Measurements from ENCODE around the gene SLC25A21.
"Not testable (repeated sequence)": the region's sequence is repeated elsewhere in the genome, so short reads cannot be mapped to it uniquely, and the experiment has no call there.

Gene SLC25A21

DNA sequence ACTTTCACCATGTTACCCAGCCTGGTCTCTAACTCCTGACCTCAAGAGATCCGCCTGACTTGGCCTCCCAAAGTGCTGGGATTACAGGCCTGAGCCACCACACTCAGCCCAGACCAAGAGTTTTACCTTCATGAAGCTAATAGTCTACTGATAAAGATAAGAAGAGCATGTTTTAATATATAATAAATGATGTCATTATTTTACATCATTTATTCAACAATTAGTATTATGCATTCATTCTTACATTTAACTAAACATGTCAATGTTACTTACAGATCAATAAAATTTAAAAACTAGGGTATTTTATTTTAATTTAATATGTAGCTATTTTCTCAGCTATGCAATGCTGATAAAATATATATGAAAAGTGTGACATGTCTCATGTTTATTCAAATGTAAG is 26.0 kb downstream of the SLC25A21 start:
- H4K5ac ChIP-seq (ENCODE audit: low read length); H3K4me1 ChIP-seq (ENCODE audit: control insufficient read depth, low read depth, low read length): not testable (repeated sequence)

DNA sequence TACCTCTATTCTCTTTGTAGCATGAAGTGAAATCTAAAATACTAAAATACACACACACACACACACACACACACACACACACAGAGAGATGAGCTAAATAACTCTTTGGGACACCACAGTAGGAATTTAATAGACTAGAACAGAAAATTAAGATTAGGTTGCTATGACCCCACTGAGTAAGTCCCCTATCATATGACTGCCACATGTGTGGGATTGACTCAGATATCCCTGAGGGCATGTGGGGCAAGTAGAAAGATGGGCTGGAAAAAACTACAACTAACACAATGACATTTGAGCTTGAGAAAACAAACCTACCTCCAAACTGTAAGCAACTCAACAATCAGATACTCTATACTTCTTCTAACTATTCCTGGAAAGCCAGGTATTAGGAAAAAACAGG is 27.0 kb downstream of the SLC25A21 start:
- Histone ChIP-seq H2BK5ac (ENCODE audit: low read length) (no peak overlapping the region), H3K18ac (ENCODE audit: low read length) (no peak overlapping the region), H3K79me1 (ENCODE audit: low read length) (no peaks in the 10 kb centered on the region), H3K4me1 (ENCODE audit: control insufficient read depth, low read depth, low read length) (no peaks in the 10 kb centered on the region), H3K9ac (ENCODE audit: low read length) (no peak overlapping the region), H4K8ac (ENCODE audit: low read depth, low read length) (no peak overlapping the region), H3K27ac (ENCODE audit: low read depth, low read length) (no peak overlapping the region), H2BK15ac (replicated peaks; ENCODE audit: low read depth) (no peak overlapping the region), H3K36me3 (ENCODE audit: control insufficient read depth, insufficient read depth, low read length) (no peaks in the 10 kb centered on the region), H2AK5ac (ENCODE audit: low read length) (no peak overlapping the region), H3K4me2 (ENCODE audit: low read length) (no peak overlapping the region), H4K5ac (ENCODE audit: low read length) (no peak overlapping the region), H3K4me3 (ENCODE audit: low read length) (no peak overlapping the region), H3K4ac (ENCODE audit: low read depth, low read length) (no peak overlapping the region), H3K27me3 (ENCODE audit: insufficient read depth, low read length, poor library complexity) (no peaks in the 10 kb centered on the region), H2BK120ac (ENCODE audit: low read depth, low read length) (no peak overlapping the region), H3K79me2 (ENCODE audit: control insufficient read depth, insufficient read depth, low read length) (no peaks in the 10 kb centered on the region), H3K23ac (ENCODE audit: low read length) (no peak overlapping the region), H3K56ac (ENCODE audit: low read length) (no peak overlapping the region)
- no peak for DNase-seq

More for the DNA sequence above, 26.0 kb downstream of the SLC25A21 start:
- Histone ChIP-seq H2BK5ac (ENCODE audit: low read length) (peak overlapping the region; percentile 37), H3K4ac (ENCODE audit: low read depth, low read length) (peak overlapping the region; percentile 86)
- not testable (repeated sequence) for H3K23ac ChIP-seq (ENCODE audit: low read length); H2AK5ac ChIP-seq (ENCODE audit: low read length); H3K9ac ChIP-seq (ENCODE audit: low read length); H3K79me1 ChIP-seq (ENCODE audit: low read length); H4K8ac ChIP-seq (ENCODE audit: low read depth, low read length); H3K18ac ChIP-seq (ENCODE audit: low read length); H3K56ac ChIP-seq (ENCODE audit: low read length); H3K27ac ChIP-seq (ENCODE audit: low read depth, low read length); DNase-seq; H2BK15ac ChIP-seq (replicated peaks; ENCODE audit: low read depth); H3K27me3 ChIP-seq (ENCODE audit: insufficient read depth, low read length, poor library complexity); H3K4me2 ChIP-seq (ENCODE audit: low read length); H2BK120ac ChIP-seq (ENCODE audit: low read depth, low read length); H3K79me2 ChIP-seq (ENCODE audit: control insufficient read depth, insufficient read depth, low read length); H3K36me3 ChIP-seq (ENCODE audit: control insufficient read depth, insufficient read depth, low read length); H3K4me3 ChIP-seq (ENCODE audit: low read length)
- WGBS (ENCODE audit: extremely low coverage, insufficient coverage, low lambda C conversion rate), result no CpG with 5 or more reads among the region's 1 CpG

- H3K56ac ChIP-seq (ENCODE audit: low read length), result no peak overlapping the region
- no peaks in the 10 kb centered on the region for H3K27me3 ChIP-seq (ENCODE audit: insufficient read depth, low read length, poor library complexity)
- no peaks in the 10 kb centered on the region for H3K36me3 ChIP-seq (ENCODE audit: control insufficient read depth, insufficient read depth, low read length)
- no peak overlapping the region for H3K27ac ChIP-seq (ENCODE audit: low read depth, low read length)
- no peaks in the 10 kb centered on the region for H3K4me1 ChIP-seq (ENCODE audit: control insufficient read depth, low read depth, low read length)
- H3K23ac ChIP-seq (ENCODE audit: low read length), result no peak overlapping the region
- H3K79me1 ChIP-seq (ENCODE audit: low read length), result no peaks in the 10 kb centered on the region
- no peaks in the 10 kb centered on the region for H3K79me2 ChIP-seq (ENCODE audit: control insufficient read depth, insufficient read depth, low read length)
- H3K18ac ChIP-seq (ENCODE audit: low read length), result no peak overlapping the region
- no peak overlapping the region for H3K4me3 ChIP-seq (ENCODE audit: low read length)
- H2AK5ac ChIP-seq (ENCODE audit: low read length), result no peak overlapping the region
- WGBS (ENCODE audit: extremely low coverage, insufficient coverage, low lambda C conversion rate), result no CpG with 5 or more reads among the region's 3 CpGs
- no peak overlapping the region for H3K4me2 ChIP-seq (ENCODE audit: low read length)
- no peak overlapping the region for H3K4ac ChIP-seq (ENCODE audit: low read depth, low read length)
- H4K8ac ChIP-seq (ENCODE audit: low read depth, low read length), result no peak overlapping the region
- DNase-seq, result no peak
- H4K5ac ChIP-seq (ENCODE audit: low read length), result no peak overlapping the region
- H2BK5ac ChIP-seq (ENCODE audit: low read length), result no peak overlapping the region
- H2BK120ac ChIP-seq (ENCODE audit: low read depth, low read length), result no peak overlapping the region
- no peak overlapping the region for H2BK15ac ChIP-seq (replicated peaks; ENCODE audit: low read depth)
- no peak overlapping the region for H3K9ac ChIP-seq (ENCODE audit: low read length)
Observed at GRCh38 chr14:37144729-37145363, 27.6 kb downstream of the SLC25A21 start.

- no peak overlapping the region for H3K23ac ChIP-seq (ENCODE audit: low read length)
- H3K36me3 ChIP-seq (ENCODE audit: control insufficient read depth, insufficient read depth, low read length), result no peaks in the 10 kb centered on the region
- H3K18ac ChIP-seq (ENCODE audit: low read length), result no peak overlapping the region
- no peaks in the 10 kb centered on the region for H3K27me3 ChIP-seq (ENCODE audit: insufficient read depth, low read length, poor library complexity)
- H3K4me3 ChIP-seq (ENCODE audit: low read length), result no peak overlapping the region
- no peak overlapping the region for H2BK120ac ChIP-seq (ENCODE audit: low read depth, low read length)
- H4K5ac ChIP-seq (ENCODE audit: low read length), result no peak overlapping the region
- H2AK5ac ChIP-seq (ENCODE audit: low read length), result no peak overlapping the region
- H4K8ac ChIP-seq (ENCODE audit: low read depth, low read length), result no peak overlapping the region
- H3K4me1 ChIP-seq (ENCODE audit: control insufficient read depth, low read depth, low read length), result no peaks in the 10 kb centered on the region
- no peak for DNase-seq
- H3K4me2 ChIP-seq (ENCODE audit: low read length), result no peak overlapping the region
- H3K27ac ChIP-seq (ENCODE audit: low read depth, low read length), result no peak overlapping the region
- no peaks in the 10 kb centered on the region for H3K79me2 ChIP-seq (ENCODE audit: control insufficient read depth, insufficient read depth, low read length)
- no peak overlapping the region for H3K9ac ChIP-seq (ENCODE audit: low read length)
- no peak overlapping the region for H3K4ac ChIP-seq (ENCODE audit: low read depth, low read length)
- H2BK5ac ChIP-seq (ENCODE audit: low read length), result no peak overlapping the region
- no peak overlapping the region for H3K56ac ChIP-seq (ENCODE audit: low read length)
- WGBS (ENCODE audit: extremely low coverage, insufficient coverage, low lambda C conversion rate), result no CpG with 5 or more reads among the region's 2 CpGs
- H2BK15ac ChIP-seq (replicated peaks; ENCODE audit: low read depth), result no peak overlapping the region
- no peaks in the 10 kb centered on the region for H3K79me1 ChIP-seq (ENCODE audit: low read length)
Observed at GRCh38 chr14:37143475-37143874, 28.9 kb downstream of the SLC25A21 start.

GRCh38 chr14:37142835-37143401 is 29.5 kb downstream of the SLC25A21 start:
- no peaks in the 10 kb centered on the region for H3K27me3 ChIP-seq (ENCODE audit: insufficient read depth, low read length, poor library complexity)
- no peak overlapping the region for H3K27ac ChIP-seq (ENCODE audit: low read depth, low read length)
- no peaks in the 10 kb centered on the region for H3K36me3 ChIP-seq (ENCODE audit: control insufficient read depth, insufficient read depth, low read length)
- no peak overlapping the region for H2BK120ac ChIP-seq (ENCODE audit: low read depth, low read length)
- no peak overlapping the region for H2BK5ac ChIP-seq (ENCODE audit: low read length)
- no peak overlapping the region for H3K9ac ChIP-seq (ENCODE audit: low read length)
- H3K18ac ChIP-seq (ENCODE audit: low read length), result no peak overlapping the region
- no peak overlapping the region for H4K5ac ChIP-seq (ENCODE audit: low read length)
- no peaks in the 10 kb centered on the region for H3K4me1 ChIP-seq (ENCODE audit: control insufficient read depth, low read depth, low read length)
- no peaks in the 10 kb centered on the region for H3K79me2 ChIP-seq (ENCODE audit: control insufficient read depth, insufficient read depth, low read length)
- H2AK5ac ChIP-seq (ENCODE audit: low read length), result no peak overlapping the region
- H3K4me2 ChIP-seq (ENCODE audit: low read length), result no peak overlapping the region
- no peak overlapping the region for H4K8ac ChIP-seq (ENCODE audit: low read depth, low read length)
- no CpG with 5 or more reads among the region's 3 CpGs for WGBS (ENCODE audit: extremely low coverage, insufficient coverage, low lambda C conversion rate)
- no peaks in the 10 kb centered on the region for H3K79me1 ChIP-seq (ENCODE audit: low read length)
- H3K4ac ChIP-seq (ENCODE audit: low read depth, low read length), result no peak overlapping the region
- peak; percentile 72 for DNase-seq
- H3K23ac ChIP-seq (ENCODE audit: low read length), result no peak overlapping the region
- H3K4me3 ChIP-seq (ENCODE audit: low read length), result no peak overlapping the region
- no peak overlapping the region for H2BK15ac ChIP-seq (replicated peaks; ENCODE audit: low read depth)
- H3K56ac ChIP-seq (ENCODE audit: low read length), result no peak overlapping the region

DNA sequence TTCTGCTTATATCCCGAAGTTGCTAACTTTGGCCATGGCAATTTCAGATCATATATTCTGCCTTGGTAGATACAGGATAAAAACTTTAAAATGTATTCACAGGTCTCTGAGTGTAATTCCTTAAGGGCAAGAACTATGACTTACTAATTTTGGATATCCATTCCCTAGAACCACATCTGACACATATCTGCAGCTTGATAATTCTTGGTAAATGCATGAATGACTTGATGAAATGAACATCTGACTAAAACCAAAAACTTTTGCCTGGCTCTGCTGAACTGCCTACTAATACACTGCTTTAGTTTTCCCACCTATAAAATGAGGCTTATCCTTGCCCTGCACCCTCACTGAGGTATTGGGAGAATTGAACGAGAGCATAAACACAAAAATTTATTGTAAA is 32.2 kb downstream of the SLC25A21 start:
- Histone ChIP-seq H3K23ac (ENCODE audit: low read length) (no peak overlapping the region), H3K27me3 (ENCODE audit: insufficient read depth, low read length, poor library complexity) (no peaks in the 10 kb centered on the region), H3K36me3 (ENCODE audit: control insufficient read depth, insufficient read depth, low read length) (no peaks in the 10 kb centered on the region), H3K18ac (ENCODE audit: low read length) (no peak overlapping the region), H3K4me2 (ENCODE audit: low read length) (no peak overlapping the region), H4K5ac (ENCODE audit: low read length) (no peak overlapping the region), H3K9ac (ENCODE audit: low read length) (no peak overlapping the region), H3K56ac (ENCODE audit: low read length) (no peak overlapping the region), H3K4me3 (ENCODE audit: low read length) (no peak overlapping the region), H3K4ac (ENCODE audit: low read depth, low read length) (no peak overlapping the region), H2BK5ac (ENCODE audit: low read length) (no peak overlapping the region), H3K79me2 (ENCODE audit: control insufficient read depth, insufficient read depth, low read length) (no peaks in the 10 kb centered on the region), H2AK5ac (ENCODE audit: low read length) (no peak overlapping the region), H4K8ac (ENCODE audit: low read depth, low read length) (no peak overlapping the region), H2BK120ac (ENCODE audit: low read depth, low read length) (no peak overlapping the region), H3K27ac (ENCODE audit: low read depth, low read length) (no peak overlapping the region), H3K79me1 (ENCODE audit: low read length) (no peaks in the 10 kb centered on the region), H2BK15ac (replicated peaks; ENCODE audit: low read depth) (no peak overlapping the region), H3K4me1 (ENCODE audit: control insufficient read depth, low read depth, low read length) (no peaks in the 10 kb centered on the region)
- DNase-seq, result no peak
- no CpG with 5 or more reads among the region's 2 CpGs for WGBS (ENCODE audit: extremely low coverage, insufficient coverage, low lambda C conversion rate)
